ENCODE measurements around the gene TRIM38.

TRIM38 gene

GRCh38 chr6:25963426-25964123 lies 973 bp downstream of the TRIM38 start:
- DNase-seq (ENCODE audit: low spot score), result no peak
- in situ Hi-C loops (cut with MboI; ENCODE audit: low sequenced_read_pairs, unreplicated experiment), result no loop called here
- TF ChIP-seq, protein P1, sequence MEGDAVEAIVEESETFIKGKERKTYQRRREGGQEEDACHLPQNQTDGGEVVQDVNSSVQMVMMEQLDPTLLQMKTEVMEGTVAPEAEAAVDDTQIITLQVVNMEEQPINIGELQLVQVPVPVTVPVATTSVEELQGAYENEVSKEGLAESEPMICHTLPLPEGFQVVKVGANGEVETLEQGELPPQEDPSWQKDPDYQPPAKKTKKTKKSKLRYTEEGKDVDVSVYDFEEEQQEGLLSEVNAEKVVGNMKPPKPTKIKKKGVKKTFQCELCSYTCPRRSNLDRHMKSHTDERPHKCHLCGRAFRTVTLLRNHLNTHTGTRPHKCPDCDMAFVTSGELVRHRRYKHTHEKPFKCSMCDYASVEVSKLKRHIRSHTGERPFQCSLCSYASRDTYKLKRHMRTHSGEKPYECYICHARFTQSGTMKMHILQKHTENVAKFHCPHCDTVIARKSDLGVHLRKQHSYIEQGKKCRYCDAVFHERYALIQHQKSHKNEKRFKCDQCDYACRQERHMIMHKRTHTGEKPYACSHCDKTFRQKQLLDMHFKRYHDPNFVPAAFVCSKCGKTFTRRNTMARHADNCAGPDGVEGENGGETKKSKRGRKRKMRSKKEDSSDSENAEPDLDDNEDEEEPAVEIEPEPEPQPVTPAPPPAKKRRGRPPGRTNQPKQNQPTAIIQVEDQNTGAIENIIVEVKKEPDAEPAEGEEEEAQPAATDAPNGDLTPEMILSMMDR (IDR thresholded peaks at IDR 0.05; ENCODE audit: borderline replicate concordance, control extremely low read depth, extremely low read depth, insufficient read depth, missing control alignments), result no peak

GRCh38 chr6:25965058-25965457 lies 2.5 kb downstream of the TRIM38 start:
- DNase-seq (ENCODE audit: low spot score), result no peak
- in situ Hi-C loops (cut with MboI; ENCODE audit: low sequenced_read_pairs, unreplicated experiment), result no loop called here
- TF ChIP-seq, protein P1 (IDR thresholded peaks at IDR 0.05; ENCODE audit: borderline replicate concordance, control extremely low read depth, extremely low read depth, insufficient read depth, missing control alignments), result no peak

DNA sequence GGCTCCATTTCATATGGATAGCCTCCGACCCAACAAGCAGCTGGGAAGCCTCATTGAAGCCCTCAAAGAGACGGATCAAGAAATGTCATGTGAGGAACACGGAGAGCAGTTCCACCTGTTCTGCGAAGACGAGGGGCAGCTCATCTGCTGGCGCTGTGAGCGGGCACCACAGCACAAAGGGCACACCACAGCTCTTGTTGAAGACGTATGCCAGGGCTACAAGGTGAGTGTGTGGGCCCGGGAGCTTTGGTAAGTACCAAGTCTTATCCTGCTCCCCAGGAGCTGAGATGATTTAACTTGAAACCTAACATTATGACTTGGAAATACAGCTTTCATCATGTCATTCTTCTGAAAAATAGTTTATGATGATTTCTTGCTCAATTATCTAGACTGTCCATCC lies 4.1 kb downstream of the TRIM38 start:
- TF ChIP-seq, protein P1 (IDR thresholded peaks at IDR 0.05; ENCODE audit: borderline replicate concordance, control extremely low read depth, extremely low read depth, insufficient read depth, missing control alignments), result no peak
- in situ Hi-C loops (cut with MboI; ENCODE audit: low sequenced_read_pairs, unreplicated experiment), result no loop called here
- no peak for DNase-seq (ENCODE audit: low spot score)

GRCh38 chr6:25968769-25969168 lies 6.2 kb downstream of the TRIM38 start:
- DNase-seq (ENCODE audit: low spot score), result no peak
- in situ Hi-C loops (cut with MboI; ENCODE audit: low sequenced_read_pairs, unreplicated experiment), result no loop called here
- TF ChIP-seq, protein P1 (IDR thresholded peaks at IDR 0.05; ENCODE audit: borderline replicate concordance, control extremely low read depth, extremely low read depth, insufficient read depth, missing control alignments), result no peak

GRCh38 chr6:25971187-25971821 lies 8.7 kb downstream of the TRIM38 start:
- in situ Hi-C loops (cut with MboI; ENCODE audit: low sequenced_read_pairs, unreplicated experiment), result no loop called here
- TF ChIP-seq, protein P1 (IDR thresholded peaks at IDR 0.05; ENCODE audit: borderline replicate concordance, control extremely low read depth, extremely low read depth, insufficient read depth, missing control alignments), result no peak
- no peak for DNase-seq (ENCODE audit: low spot score)

DNA sequence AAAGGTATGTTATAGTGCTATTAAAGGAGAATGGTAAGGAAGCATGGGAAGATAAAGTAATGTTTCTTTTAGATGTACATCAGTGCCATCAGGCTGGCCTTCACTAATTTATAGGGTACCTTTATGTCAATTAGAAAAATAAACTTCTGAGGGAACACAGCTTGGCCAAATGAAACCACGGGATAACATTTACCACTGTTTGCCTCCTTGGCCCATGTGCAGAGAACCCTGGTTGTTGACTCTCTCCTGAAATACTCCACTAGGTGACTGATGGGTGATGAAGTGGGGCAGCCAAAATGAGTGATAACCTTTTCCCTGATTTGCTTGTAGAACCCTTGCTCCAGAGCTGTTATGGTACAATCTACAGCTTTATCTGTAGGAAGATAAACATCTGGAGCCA lies 9.5 kb downstream of the TRIM38 start:
- in situ Hi-C loops (cut with MboI; ENCODE audit: low sequenced_read_pairs, unreplicated experiment), result no loop called here
- no peak for DNase-seq (ENCODE audit: low spot score)
- TF ChIP-seq, protein P1 (IDR thresholded peaks at IDR 0.05; ENCODE audit: borderline replicate concordance, control extremely low read depth, extremely low read depth, insufficient read depth, missing control alignments), result no peak
